Measurements from ENCODE around the gene ARID2. TPM values are rescaled to one million over a fixed set of nuclear protein-coding genes. Genes with fewer than 3 reads are reported as not detected.

Gene ARID2
- polyA plus RNA-seq, 2 of the 4 experiments (the other 2 are of a cell fraction), result 8.7 to 37.7 TPM

DNA sequence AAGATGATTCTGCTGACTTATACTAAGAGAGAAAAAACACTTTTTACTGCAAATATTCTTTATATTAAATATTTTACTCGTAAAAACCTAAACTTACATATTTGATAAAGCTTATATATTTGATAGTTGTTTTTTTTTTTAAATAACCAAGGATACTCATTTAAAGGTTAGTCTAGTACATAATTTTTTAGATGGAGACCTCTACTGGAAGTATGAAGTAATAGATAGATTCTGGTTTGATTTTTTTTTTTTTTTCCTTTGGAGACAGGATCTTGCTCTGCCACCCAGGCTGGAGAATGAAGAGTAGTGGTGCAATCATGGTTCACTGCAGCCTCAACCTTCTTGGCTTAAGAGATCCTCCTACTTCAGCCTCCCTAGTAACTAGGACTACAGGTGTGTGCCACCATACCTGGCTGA lies 16.4 kb downstream of the ARID2 start:
- H3K27ac ChIP-seq, result no peak overlapping the region
- H3K4me2 ChIP-seq, result no peak overlapping the region
- ChIA-PET CTCF (interaction anchor here (0.6 to 1.4 kb wide), 16 partner anchors 12 to 788 kb away, joined by 3 to 6 read pairs (median 4); no protein-coding TSS in a partner anchor), POLR2A (no interaction called here)
- no peak overlapping the region for H3K4me3 ChIP-seq
- peaks cover 24% of the 10 kb centered on the region; the same call in 2 of the 3 replicates for H3K9me3 ChIP-seq
- FAIRE-seq (no peak), ATAC-seq (peak; percentile 59 to 76; a peak in 5 of 6 replicates), DNase-seq (ENCODE audit: low read depth in 1 of 2, low spot score in 1 of 2) (peak in 1 of 2 experiments; percentile 27)
- H3K4me1 ChIP-seq, result no peaks in the 10 kb centered on the region
- 30% methylated on average over 1 of the region's 1 CpG for WGBS (ENCODE audit: missing lambda C conversion rate)
- TF ChIP-seq RAD21 (conservative IDR thresholded peaks at IDR 0.05 in 1 of 2, IDR thresholded peaks at IDR 0.05 in 1 of 2) (peak; percentile 24; a peak in 1 of 5 replicates), ZFP36 (IDR thresholded peaks at IDR 0.05; ENCODE audit: borderline replicate concordance, partially characterized antibody) (no peak), CTCF (IDR thresholded peaks at IDR 0.05) (peak; percentile 44)

- H3K4me3 ChIP-seq, result no peak overlapping the region
- WGBS (ENCODE audit: missing lambda C conversion rate), result 83% methylated on average over 3 of the region's 3 CpGs
- POLR2A ChIA-PET, result no interaction called here
- H3K27ac ChIP-seq, result no peak overlapping the region
- TF ChIP-seq TP53 (CRISPR knock-in tag; IDR thresholded peaks at IDR 0.05), result no peak
- no peak for TF ChIP-seq JUNB (IDR thresholded peaks at IDR 0.05)
- TF ChIP-seq NR3C1 (IDR thresholded peaks at IDR 0.05), result no peak
- TF ChIP-seq RARB (CRISPR knock-in tag; IDR thresholded peaks at IDR 0.05), result no peak
- TF ChIP-seq, protein P1, sequence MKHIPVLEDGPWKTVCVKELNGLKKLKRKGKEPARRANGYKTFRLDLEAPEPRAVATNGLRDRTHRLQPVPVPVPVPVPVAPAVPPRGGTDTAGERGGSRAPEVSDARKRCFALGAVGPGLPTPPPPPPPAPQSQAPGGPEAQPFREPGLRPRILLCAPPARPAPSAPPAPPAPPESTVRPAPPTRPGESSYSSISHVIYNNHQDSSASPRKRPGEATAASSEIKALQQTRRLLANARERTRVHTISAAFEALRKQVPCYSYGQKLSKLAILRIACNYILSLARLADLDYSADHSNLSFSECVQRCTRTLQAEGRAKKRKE (CRISPR knock-in tag; IDR thresholded peaks at IDR 0.05; ENCODE audit: low read depth), result no peak
- TF ChIP-seq SMC3 (IDR thresholded peaks at IDR 0.05), result no peak
- no peak for TF ChIP-seq CBX2 (IDR thresholded peaks at IDR 0.05; ENCODE audit: borderline replicate concordance, low read depth)
- TF ChIP-seq, protein P2, sequence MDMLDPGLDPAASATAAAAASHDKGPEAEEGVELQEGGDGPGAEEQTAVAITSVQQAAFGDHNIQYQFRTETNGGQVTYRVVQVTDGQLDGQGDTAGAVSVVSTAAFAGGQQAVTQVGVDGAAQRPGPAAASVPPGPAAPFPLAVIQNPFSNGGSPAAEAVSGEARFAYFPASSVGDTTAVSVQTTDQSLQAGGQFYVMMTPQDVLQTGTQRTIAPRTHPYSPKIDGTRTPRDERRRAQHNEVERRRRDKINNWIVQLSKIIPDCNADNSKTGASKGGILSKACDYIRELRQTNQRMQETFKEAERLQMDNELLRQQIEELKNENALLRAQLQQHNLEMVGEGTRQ (IDR thresholded peaks at IDR 0.05), result no peak
- TF ChIP-seq CHD4 (IDR thresholded peaks at IDR 0.05; ENCODE audit: borderline replicate concordance), result no peak
- TF ChIP-seq CEBPB (IDR thresholded peaks at IDR 0.05), result no peak
- no peak for TF ChIP-seq MYC (IDR thresholded peaks at IDR 0.05; ENCODE audit: borderline replicate concordance, low read length)
- TF ChIP-seq FOSB (CRISPR knock-in tag; IDR thresholded peaks at IDR 0.05), result no peak
- no peak for TF ChIP-seq MAFK (IDR thresholded peaks at IDR 0.05; ENCODE audit: partially characterized antibody)
- TF ChIP-seq, protein P3, sequence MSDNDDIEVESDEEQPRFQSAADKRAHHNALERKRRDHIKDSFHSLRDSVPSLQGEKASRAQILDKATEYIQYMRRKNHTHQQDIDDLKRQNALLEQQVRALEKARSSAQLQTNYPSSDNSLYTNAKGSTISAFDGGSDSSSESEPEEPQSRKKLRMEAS (IDR thresholded peaks at IDR 0.05), result no peak
- TF ChIP-seq HMGXB4 (CRISPR knock-in tag; IDR thresholded peaks at IDR 0.05; ENCODE audit: borderline replicate concordance), result no peak
- no peak for TF ChIP-seq RNF2 (IDR thresholded peaks at IDR 0.05; ENCODE audit: borderline replicate concordance, low read depth)
- DNase-seq (ENCODE audit: low read depth in 1 of 2, low spot score in 1 of 2) (no peak), ATAC-seq (no peak), FAIRE-seq (no peak)
- CTCF ChIA-PET, result interaction anchor here (1.3 kb wide), 1 partner anchor 14 kb away, joined by 3 read pairs; no protein-coding TSS in a partner anchor
- peaks cover 5% of the 10 kb centered on the region; the same call in 1 of the 3 replicates for H3K4me1 ChIP-seq
- H3K4me2 ChIP-seq, result no peak overlapping the region
- no peaks in the 10 kb centered on the region for H3K9me3 ChIP-seq
Measured at GRCh38 chr12:45756666-45757065, 27.2 kb downstream of the ARID2 start.

All from A549 (cell line).